Measurements from ENCODE around the gene UQCRHL. TPM values are rescaled to one million over a fixed set of nuclear protein-coding genes. Genes with fewer than 3 reads are reported as not detected.

The UQCRHL gene
- total RNA-seq, 6 donors from 2014 or later, result 0.57 to 2.1 (median 1.1) TPM

DNA sequence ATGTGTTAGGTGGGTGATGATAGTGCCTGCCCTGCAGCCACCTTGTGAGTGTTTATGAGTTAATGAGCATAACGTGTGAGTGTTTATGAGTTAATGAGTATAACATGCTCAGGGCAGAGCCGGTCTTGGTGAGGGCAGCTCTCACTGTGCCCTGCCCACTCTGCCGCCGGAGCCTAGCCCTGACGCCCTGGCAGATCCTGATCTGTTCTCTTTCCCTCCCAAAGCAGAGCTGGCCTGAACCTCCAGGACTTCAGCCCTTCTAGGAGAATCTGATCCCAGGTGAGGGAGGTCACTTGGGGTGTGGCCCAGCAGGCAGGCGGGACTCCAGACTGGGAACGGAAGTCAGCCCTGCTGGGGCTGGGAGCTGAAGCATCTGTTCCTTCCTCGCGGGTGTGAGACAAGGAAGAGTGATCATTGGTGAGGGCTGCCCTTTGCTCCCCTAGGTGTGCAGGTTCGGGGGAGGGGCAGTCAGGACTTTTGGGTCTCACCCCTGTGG lies 43.1 kb downstream of the UQCRHL start:
- Histone ChIP-seq H3K27me3 (peaks cover 0 to 8% (median 1%) of the 10 kb centered on the region in 4 donors), H3K4me3 (no peak overlapping the region), H3K4me1 (peaks cover 2 to 6% (median 4%) of the 10 kb centered on the region in 4 donors), H3K27ac (no peak overlapping the region), H3K9me3 (no peaks in the 10 kb centered on the region), H3K36me3 (peaks cover 0 to 16% (median 5%) of the 10 kb centered on the region in 4 donors)
- TF ChIP-seq POLR2A (IDR thresholded peaks at IDR 0.05) (no peak), EP300 (IDR thresholded peaks at IDR 0.05) (no peak), POLR2AphosphoS5 (IDR thresholded peaks at IDR 0.05) (no peak)
- TF ChIP-seq, protein P1, sequence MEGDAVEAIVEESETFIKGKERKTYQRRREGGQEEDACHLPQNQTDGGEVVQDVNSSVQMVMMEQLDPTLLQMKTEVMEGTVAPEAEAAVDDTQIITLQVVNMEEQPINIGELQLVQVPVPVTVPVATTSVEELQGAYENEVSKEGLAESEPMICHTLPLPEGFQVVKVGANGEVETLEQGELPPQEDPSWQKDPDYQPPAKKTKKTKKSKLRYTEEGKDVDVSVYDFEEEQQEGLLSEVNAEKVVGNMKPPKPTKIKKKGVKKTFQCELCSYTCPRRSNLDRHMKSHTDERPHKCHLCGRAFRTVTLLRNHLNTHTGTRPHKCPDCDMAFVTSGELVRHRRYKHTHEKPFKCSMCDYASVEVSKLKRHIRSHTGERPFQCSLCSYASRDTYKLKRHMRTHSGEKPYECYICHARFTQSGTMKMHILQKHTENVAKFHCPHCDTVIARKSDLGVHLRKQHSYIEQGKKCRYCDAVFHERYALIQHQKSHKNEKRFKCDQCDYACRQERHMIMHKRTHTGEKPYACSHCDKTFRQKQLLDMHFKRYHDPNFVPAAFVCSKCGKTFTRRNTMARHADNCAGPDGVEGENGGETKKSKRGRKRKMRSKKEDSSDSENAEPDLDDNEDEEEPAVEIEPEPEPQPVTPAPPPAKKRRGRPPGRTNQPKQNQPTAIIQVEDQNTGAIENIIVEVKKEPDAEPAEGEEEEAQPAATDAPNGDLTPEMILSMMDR (IDR thresholded peaks at IDR 0.05), result no peak
- no peak for ATAC-seq (ENCODE audit: low FRiP score in 2 of 2)
- WGBS, 2 donors, result 68 to 72% methylated on average over 10 of the region's 10 CpGs
- DNase-seq, result no peak

DNA sequence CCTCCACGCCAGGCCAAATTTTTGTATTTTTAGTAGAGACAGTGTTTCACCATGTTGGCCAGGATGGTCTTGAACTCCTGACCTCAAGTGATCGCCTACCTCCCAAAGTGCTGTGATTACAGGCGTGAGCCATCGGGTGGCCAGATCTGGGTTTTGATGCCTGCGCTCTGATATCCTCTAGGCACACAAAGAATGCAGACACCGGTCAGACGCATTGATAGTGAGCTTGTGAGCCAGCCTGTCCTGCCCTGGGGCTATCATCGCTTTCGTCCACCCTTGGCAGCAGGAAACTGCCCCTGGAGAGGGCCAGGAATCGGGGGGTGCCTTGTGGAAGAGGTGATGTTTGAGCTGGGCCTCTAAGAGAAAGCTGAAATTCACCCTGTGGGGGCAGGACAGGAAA lies 44.9 kb downstream of the UQCRHL start:
- no peak for DNase-seq
- Histone ChIP-seq H3K4me1 (peaks cover 8 to 22% (median 21%) of the 10 kb centered on the region in 4 donors), H3K4me3 (no peak overlapping the region), H3K36me3 (peaks cover 0 to 13% (median 2%) of the 10 kb centered on the region in 4 donors), H3K27me3 (peaks cover 0 to 21% (median 13%) of the 10 kb centered on the region in 4 donors), H3K9me3 (no peaks in the 10 kb centered on the region), H3K27ac (no peak overlapping the region)
- TF ChIP-seq POLR2A (IDR thresholded peaks at IDR 0.05), result no peak
- TF ChIP-seq POLR2AphosphoS5 (IDR thresholded peaks at IDR 0.05), result no peak
- no peak for TF ChIP-seq EP300 (IDR thresholded peaks at IDR 0.05)
- TF ChIP-seq, protein P1 (IDR thresholded peaks at IDR 0.05), result no peak
- ATAC-seq (ENCODE audit: low FRiP score in 2 of 2), result no peak
- 81 to 88% methylated on average over 5 to 10 of the region's 10 CpGs for WGBS, 2 donors

DNA sequence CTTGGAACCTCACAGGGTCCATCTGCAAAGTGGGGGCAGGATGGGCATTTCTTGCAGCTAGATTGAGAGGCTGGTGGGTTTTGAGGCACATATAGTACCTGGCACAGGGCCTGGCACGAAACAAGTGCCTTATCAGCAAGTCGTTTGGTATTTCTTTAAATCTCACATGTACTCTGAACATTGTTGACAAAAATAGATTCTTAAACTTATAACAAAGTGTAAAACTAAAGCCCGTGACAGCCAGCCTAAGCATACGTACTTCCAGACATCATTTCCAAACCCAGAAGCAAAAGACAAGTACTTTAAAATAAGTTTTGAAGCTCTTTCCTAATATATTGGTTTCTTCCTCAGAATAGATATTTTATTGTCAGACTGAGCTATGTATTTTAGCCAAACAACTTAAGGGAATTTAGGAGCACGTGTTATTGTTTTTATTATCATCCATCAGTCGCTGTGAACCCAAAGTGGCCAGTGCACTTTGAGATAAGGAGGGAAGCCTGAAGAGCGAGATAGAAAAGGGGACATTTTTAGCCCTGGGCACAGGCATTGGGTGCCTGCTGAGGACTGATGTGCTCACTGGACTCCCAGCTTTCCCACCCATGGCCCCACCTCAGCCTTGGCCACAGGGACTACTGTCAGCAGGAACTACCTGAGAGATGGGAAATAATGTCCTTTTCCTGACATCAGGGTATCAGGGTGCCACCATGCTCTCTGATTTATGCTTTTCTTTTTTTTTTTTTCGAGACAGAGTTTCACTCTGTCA lies 45.9 kb downstream of the UQCRHL start:
- ATAC-seq (ENCODE audit: low FRiP score in 2 of 2), result no peak
- peaks cover 0 to 22% (median 16%) of the 10 kb centered on the region in 4 donors for H3K27me3 ChIP-seq
- H3K4me1 ChIP-seq, result peaks cover 11 to 32% (median 30%) of the 10 kb centered on the region in 4 donors
- TF ChIP-seq POLR2A (IDR thresholded peaks at IDR 0.05) (no peak), POLR2AphosphoS5 (IDR thresholded peaks at IDR 0.05) (no peak), EP300 (IDR thresholded peaks at IDR 0.05) (no peak)
- TF ChIP-seq, protein P1 (IDR thresholded peaks at IDR 0.05), result no peak
- peak overlapping the region in 1 of 4 donors; percentile 82 for H3K4me3 ChIP-seq
- WGBS, 2 donors, result 43 to 51% methylated on average over 8 of the region's 8 CpGs
- H3K9me3 ChIP-seq, result no peaks in the 10 kb centered on the region
- no peak for DNase-seq
- H3K36me3 ChIP-seq, result peaks cover 0 to 13% (median 0%) of the 10 kb centered on the region in 4 donors
- peak overlapping the region; percentile 74 to 85 (median 76) for H3K27ac ChIP-seq

DNA sequence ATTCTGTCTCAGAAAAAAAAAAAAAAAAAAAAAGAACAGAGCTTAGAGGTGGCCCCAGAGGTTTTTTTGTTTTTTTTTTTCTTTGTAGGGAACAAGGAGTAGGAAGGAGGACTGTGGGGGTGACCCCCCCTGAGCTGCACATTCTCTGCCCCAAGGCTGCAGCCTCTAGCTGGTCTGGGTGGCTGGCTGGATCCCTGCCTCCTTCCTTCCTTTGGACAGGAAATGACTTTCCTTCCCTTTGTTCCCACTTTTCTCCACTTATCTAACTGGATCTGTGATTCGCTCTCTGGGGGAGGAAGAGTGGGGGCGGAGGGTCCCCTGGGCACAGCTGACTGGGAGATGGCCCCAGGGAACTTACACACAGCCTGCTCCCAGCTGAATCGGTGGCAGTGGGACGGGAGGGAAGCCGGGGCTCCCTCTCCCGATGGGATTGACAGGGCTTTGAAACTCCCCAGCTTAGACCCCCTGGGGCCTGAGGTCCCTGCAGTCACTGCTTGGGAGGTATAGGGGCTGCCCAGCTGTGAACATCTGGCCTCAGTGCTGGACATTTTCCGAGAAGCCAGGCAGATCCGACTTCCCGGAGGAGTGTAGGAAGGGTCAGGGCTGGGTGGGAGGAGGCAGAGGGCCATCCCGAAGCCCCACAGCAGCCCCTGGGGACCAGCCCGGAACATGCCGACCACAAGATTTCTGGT lies 46.8 kb downstream of the UQCRHL start:
- Histone ChIP-seq H3K4me3 (peak overlapping the region in 1 of 4 donors; percentile 82), H3K4me1 (peaks cover 16 to 38% (median 37%) of the 10 kb centered on the region in 4 donors), H3K27ac (peak overlapping the region; percentile 74 to 85 (median 76)), H3K36me3 (peaks cover 0 to 8% (median 0%) of the 10 kb centered on the region in 4 donors), H3K9me3 (no peaks in the 10 kb centered on the region), H3K27me3 (peaks cover 0 to 22% (median 16%) of the 10 kb centered on the region in 4 donors)
- peak in 1 of 2 donors; percentile 17 for ATAC-seq (ENCODE audit: low FRiP score in 2 of 2)
- TF ChIP-seq, protein P1 (IDR thresholded peaks at IDR 0.05), result no peak
- TF ChIP-seq POLR2AphosphoS5 (IDR thresholded peaks at IDR 0.05) (peak; percentile 66 to 79), EP300 (IDR thresholded peaks at IDR 0.05) (peak in 2 of 4 donors; percentile 57 to 88), POLR2A (IDR thresholded peaks at IDR 0.05) (no peak)
- WGBS, 2 donors, result 33 to 35% methylated on average over 6 to 12 of the region's 12 CpGs
- DNase-seq, result no peak
